ENCODE results near the gene GALNT12.

DNA sequence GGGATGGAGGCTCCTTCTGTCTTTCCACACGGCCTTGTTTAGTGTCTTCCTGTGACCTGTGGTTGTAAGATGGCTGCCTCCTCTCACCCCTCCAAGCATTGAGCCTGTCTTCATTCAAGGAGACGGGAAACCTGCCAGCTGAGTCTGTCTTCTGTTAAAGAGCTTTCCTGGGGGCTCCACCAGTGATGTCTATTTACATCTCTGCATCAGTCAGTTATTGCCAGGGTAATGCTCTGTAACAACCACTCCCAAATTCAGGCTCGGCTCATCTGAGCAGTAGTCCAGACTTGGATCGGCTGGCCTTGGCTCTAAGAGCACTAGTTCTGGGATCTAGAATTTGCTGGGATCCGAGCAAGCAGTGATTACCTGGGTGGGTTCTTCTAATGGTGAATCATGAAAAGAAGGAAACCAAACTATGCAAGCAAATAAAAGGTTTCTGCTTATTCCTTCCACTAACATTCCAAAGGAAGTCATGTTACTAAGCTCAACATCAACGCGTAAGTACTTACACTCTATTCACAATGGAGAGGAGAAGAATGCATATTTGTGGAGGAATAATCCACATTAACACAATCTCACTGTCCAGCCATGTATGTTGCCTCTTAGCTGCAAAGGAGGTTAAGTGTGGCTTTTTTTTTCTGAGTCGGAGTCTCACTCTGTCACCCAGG is 61.7 kb downstream of the GALNT12 start:
- TF ChIP-seq, protein P1, sequence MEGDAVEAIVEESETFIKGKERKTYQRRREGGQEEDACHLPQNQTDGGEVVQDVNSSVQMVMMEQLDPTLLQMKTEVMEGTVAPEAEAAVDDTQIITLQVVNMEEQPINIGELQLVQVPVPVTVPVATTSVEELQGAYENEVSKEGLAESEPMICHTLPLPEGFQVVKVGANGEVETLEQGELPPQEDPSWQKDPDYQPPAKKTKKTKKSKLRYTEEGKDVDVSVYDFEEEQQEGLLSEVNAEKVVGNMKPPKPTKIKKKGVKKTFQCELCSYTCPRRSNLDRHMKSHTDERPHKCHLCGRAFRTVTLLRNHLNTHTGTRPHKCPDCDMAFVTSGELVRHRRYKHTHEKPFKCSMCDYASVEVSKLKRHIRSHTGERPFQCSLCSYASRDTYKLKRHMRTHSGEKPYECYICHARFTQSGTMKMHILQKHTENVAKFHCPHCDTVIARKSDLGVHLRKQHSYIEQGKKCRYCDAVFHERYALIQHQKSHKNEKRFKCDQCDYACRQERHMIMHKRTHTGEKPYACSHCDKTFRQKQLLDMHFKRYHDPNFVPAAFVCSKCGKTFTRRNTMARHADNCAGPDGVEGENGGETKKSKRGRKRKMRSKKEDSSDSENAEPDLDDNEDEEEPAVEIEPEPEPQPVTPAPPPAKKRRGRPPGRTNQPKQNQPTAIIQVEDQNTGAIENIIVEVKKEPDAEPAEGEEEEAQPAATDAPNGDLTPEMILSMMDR (IDR thresholded peaks at IDR 0.05): no peak
- TF ChIP-seq POLR2A (IDR thresholded peaks at IDR 0.05) (no peak), POLR2AphosphoS5 (IDR thresholded peaks at IDR 0.05) (no peak), EP300 (IDR thresholded peaks at IDR 0.05) (no peak)

All from upper lobe of left lung (tissue), 4 donors.